Neural progenitor cell (in vitro differentiated cells): Measurements from ENCODE around the gene PRR12. TPM values are rescaled to one million over a fixed set of nuclear protein-coding genes. Genes with fewer than 3 reads are reported as not detected.

Source experiments
- DNase-seq: peaks from one replicate; pipeline ENCODE4 v3.0.0-alpha.2; 2016; ENCODE audit warnings: low spot score
- H2AFZ ChIP-seq: fragments of 200-600 bp; sonication (generic); replicated peaks from 2 replicates; pipeline ENCODE4 v1.6.1; 2016; ENCODE audit warnings: antibody characterized with exemption
- H3F3A ChIP-seq: fragments of 200-600 bp; sonication (generic); 2 replicates; pipeline ENCODE4 v1.6.1; 2016; ENCODE audit warnings: antibody characterized with exemption, low read depth
- H3K27ac ChIP-seq: fragments of 200-600 bp; sonication (generic); 2 replicates; pipeline ENCODE4 v1.5.1; 2016; ENCODE audit warnings: mild to moderate bottlenecking
- H3K27me3 ChIP-seq: fragments of 200-600 bp; sonication (generic); 2 replicates; pipeline ENCODE4 v1.6.1; 2016; ENCODE audit warnings: mild to moderate bottlenecking, moderate library complexity
- H3K36me3 ChIP-seq: fragments of 200-600 bp; sonication (generic); 2 replicates; pipeline ENCODE4 v1.5.1; 2016
- H3K4me1 ChIP-seq: fragments of 200-600 bp; sonication (generic); 2 replicates; pipeline ENCODE4 v1.6.1; 2016; ENCODE audit warnings: mixed run types
- H3K4me2 ChIP-seq: fragments of 200-600 bp; sonication (generic); 2 replicates; pipeline ENCODE4 v1.6.1; 2016
- H3K4me3 ChIP-seq: fragments of 200-600 bp; sonication (generic); 2 replicates; pipeline ENCODE4 v1.5.1; 2016
- H3K79me2 ChIP-seq: fragments of 200-600 bp; sonication (generic); 2 replicates; pipeline ENCODE4 v1.6.1; 2016; ENCODE audit warnings: low read depth
- H3K9ac ChIP-seq: fragments of 200-600 bp; sonication (generic); 2 replicates; pipeline ENCODE4 v1.6.1; 2016
- H3K9me3 ChIP-seq: fragments of 200-600 bp; sonication (generic); 2 replicates; pipeline ENCODE4 v1.5.1; 2016; ENCODE audit warnings: low read depth
- H4K20me1 ChIP-seq: fragments of 200-600 bp; sonication (generic); 2 replicates; pipeline ENCODE4 v1.6.1; 2016; ENCODE audit warnings: low read depth
- H3K27ac Mint-ChIP-seq: 3 replicates; pipeline ENCODE4 v1.8.0; 2021; ENCODE audit warnings: mixed read lengths
- H3K27me3 Mint-ChIP-seq: 2 replicates; pipeline ENCODE4 v1.8.0; 2022; ENCODE audit warnings: low read depth, mild to moderate bottlenecking, inconsistent platforms, moderate library complexity, mixed read lengths; ENCODE audit not compliant: insufficient read depth
- H3K36me3 Mint-ChIP-seq: 3 replicates; pipeline ENCODE4 v1.8.0; 2021; ENCODE audit warnings: mixed read lengths
- H3K4me1 Mint-ChIP-seq: 3 replicates; pipeline ENCODE4 v1.8.0; 2021; ENCODE audit warnings: mixed read lengths
- H3K4me3 Mint-ChIP-seq: 3 replicates; pipeline ENCODE4 v1.8.0; 2021; ENCODE audit warnings: mild to moderate bottlenecking, moderate library complexity, mixed read lengths
- H3K9me3 Mint-ChIP-seq: 3 replicates; pipeline ENCODE4 v1.8.0; 2020; ENCODE audit warnings: mixed read lengths
- CTCF ChIP-seq: fragments of 200-600 bp; sonication (generic); IDR thresholded peaks from 2 replicates; pipeline ENCODE4 v1.5.1; 2017; ENCODE audit warnings: antibody characterized with exemption, mild to moderate bottlenecking
- EZH2 ChIP-seq: fragments of 200-600 bp; sonication (generic); IDR thresholded peaks from 2 replicates; pipeline ENCODE4 v1.6.1; 2017; ENCODE audit warnings: antibody characterized with exemption, mild to moderate bottlenecking, moderate library complexity
- EZH2phosphoT487 ChIP-seq: fragments of 200-600 bp; sonication (generic); IDR thresholded peaks from 2 replicates; pipeline ENCODE4 v1.6.1; 2017; ENCODE audit warnings: antibody characterized with exemption
- total RNA-seq: library from RNA; depleted of rRNA; stranded (reverse); fragments of >200 nt; gene quantifications from 2 replicates; pipeline ENCODE4 v1.2.3, GENCODE V29; 2015; ENCODE audit warnings: low replicate concordance

The PRR12 gene
- total RNA-seq, 1 donor from 2014 or later: 3.2 TPM

GRCh38 chr19:49579947-49580263, 11.1 kb upstream of the PRR12 start:
- no peaks in the 10 kb centered on the region for H3K9me3 ChIP-seq
- no peak for DNase-seq
- H4K20me1 ChIP-seq: peaks cover 15% of the 10 kb centered on the region
- peaks cover 10% of the 10 kb centered on the region for H3K4me1 ChIP-seq
- peaks cover 10% of the 10 kb centered on the region for H3F3A ChIP-seq
- no peak overlapping the region for H2AFZ ChIP-seq
- H3K27ac Mint-ChIP-seq: peak overlapping the region; percentile 98
- H3K79me2 ChIP-seq: peaks cover 54% of the 10 kb centered on the region
- peak overlapping the region; percentile 86 for H3K4me2 ChIP-seq
- H3K27me3 ChIP-seq: no peaks in the 10 kb centered on the region
- peak overlapping the region; percentile 89 for H3K9ac ChIP-seq
- no peaks in the 10 kb centered on the region for H3K36me3 ChIP-seq
- peaks cover 5% of the 10 kb centered on the region for H3K27me3 Mint-ChIP-seq
- TF ChIP-seq EZH2phosphoT487: no peak
- TF ChIP-seq CTCF: no peak
- TF ChIP-seq EZH2: no peak
- H3K4me3 ChIP-seq: peak overlapping the region; percentile 80
- H3K36me3 Mint-ChIP-seq: peaks cover 3% of the 10 kb centered on the region
- no peaks in the 10 kb centered on the region for H3K9me3 Mint-ChIP-seq
- H3K4me1 Mint-ChIP-seq: peaks cover 24% of the 10 kb centered on the region
- H3K4me3 Mint-ChIP-seq: peak overlapping the region; percentile 99
- H3K27ac ChIP-seq: no peak overlapping the region

DNA sequence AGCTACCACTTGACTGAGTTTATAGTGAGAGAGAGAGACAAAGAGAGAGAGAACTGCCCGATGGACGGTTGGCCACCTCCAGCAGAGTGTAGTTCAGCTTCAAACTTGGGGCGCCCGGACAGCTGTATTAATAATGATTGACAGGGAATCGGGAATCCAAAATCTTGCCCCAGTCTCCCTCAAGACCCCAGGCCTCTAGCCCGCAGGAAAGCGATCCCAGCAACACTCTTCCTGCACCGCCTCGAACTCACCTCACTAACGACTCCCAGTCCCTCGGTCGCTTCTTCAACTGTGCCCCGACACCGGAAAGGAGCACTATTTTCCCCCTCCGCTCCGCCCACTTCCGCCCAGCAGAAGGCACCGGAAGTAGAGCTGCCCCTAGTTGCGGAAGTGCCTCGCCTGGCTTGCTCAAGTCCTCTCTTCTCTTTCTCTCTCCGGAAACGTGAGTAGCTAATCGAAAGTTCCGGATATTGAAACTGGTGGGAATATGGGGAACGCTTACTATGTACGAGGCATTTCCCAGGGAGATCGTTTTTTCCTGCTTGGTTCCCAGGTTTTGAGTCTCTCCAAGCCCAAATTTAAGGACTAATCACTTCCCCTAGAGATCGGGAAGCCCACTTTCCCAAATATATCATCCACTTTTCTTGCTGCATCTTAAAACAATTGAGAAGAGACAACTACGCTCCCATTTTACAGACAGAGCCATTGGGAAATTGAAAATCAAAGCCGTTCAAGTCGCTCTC, 10.5 kb upstream of the PRR12 start, which contains the start of gene NOSIP:
NOSIP (minus strand) TSS at position 293 of the 743 bp plus-strand sequence. CDS start 19,865 bp downstream, outside the sequence.
- Mint-ChIP-seq H3K36me3 (no peaks in the 10 kb centered on the region), H3K4me1 (peaks cover 29% of the 10 kb centered on the region), H3K27ac (peak within 1 kb of the TSS; percentile 98), H3K27me3 (peaks cover 5% of the 10 kb centered on the region), H3K9me3 (no peaks in the 10 kb centered on the region), H3K4me3 (peak within 1 kb of the TSS; percentile 99)
- no peaks in the 10 kb centered on the region for H3K27me3 ChIP-seq
- peak within 1 kb of the TSS; percentile 89 for H3K9ac ChIP-seq
- peaks cover 49% of the 10 kb centered on the region for H3K79me2 ChIP-seq
- no peaks in the 10 kb centered on the region for H3K36me3 ChIP-seq
- H3K9me3 ChIP-seq: no peaks in the 10 kb centered on the region
- H3K27ac ChIP-seq: no peak within 1 kb of the TSS
- H3F3A ChIP-seq: peaks cover 15% of the 10 kb centered on the region
- H3K4me1 ChIP-seq: peaks cover 15% of the 10 kb centered on the region
- peak within 1 kb of the TSS; percentile 86 for H3K4me2 ChIP-seq
- peak; percentile 98 for DNase-seq
- peaks cover 15% of the 10 kb centered on the region for H4K20me1 ChIP-seq
- H3K4me3 ChIP-seq: peak within 1 kb of the TSS; percentile 80
- peak within 1 kb of the TSS; percentile 97 for H2AFZ ChIP-seq
- TF ChIP-seq CTCF: no peak
- TF ChIP-seq EZH2phosphoT487: peak; percentile 15

DNA sequence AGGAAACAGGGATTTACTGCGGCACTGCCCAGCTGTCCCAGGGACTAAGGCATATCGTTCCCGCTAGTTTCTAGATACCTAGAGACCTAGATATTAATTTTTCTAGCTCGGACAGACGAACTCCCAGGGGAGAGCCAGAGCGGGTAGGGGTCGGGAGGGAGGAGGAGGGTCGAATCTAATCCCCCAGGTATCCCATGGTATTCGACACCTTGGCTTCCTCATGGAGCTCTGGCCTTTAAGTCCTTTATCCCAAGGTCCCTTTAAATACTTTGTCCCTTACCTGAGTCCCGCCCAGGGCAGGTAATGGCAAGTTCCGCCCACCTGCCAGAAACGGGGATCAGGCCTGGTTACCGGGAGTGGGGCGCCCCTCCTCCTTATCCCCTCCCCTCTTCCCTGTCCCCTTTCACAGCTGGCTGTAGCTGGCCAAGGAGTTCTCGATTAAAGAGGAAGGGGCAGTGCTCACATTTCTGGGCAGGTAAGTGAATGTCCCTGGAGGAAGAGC, 9.9 kb upstream of the PRR12 start, which contains the start of gene PRRG2:
PRRG2 (plus strand) TSS at position 310 of the 502 bp plus-strand sequence. CDS start 1,904 bp downstream, outside the sequence.
- Histone ChIP-seq H3K27ac (no peak within 1 kb of the TSS), H3K9me3 (no peaks in the 10 kb centered on the region), H2AFZ (peak within 1 kb of the TSS; percentile 97), H3K4me3 (peak within 1 kb of the TSS; percentile 80), H3K4me1 (peaks cover 18% of the 10 kb centered on the region), H3K9ac (peak within 1 kb of the TSS; percentile 89), H3K27me3 (no peaks in the 10 kb centered on the region), H3K4me2 (peak within 1 kb of the TSS; percentile 86), H4K20me1 (peaks cover 15% of the 10 kb centered on the region), H3K36me3 (no peaks in the 10 kb centered on the region), H3K79me2 (peaks cover 43% of the 10 kb centered on the region), H3F3A (peaks cover 19% of the 10 kb centered on the region)
- Mint-ChIP-seq H3K27me3 (peaks cover 5% of the 10 kb centered on the region), H3K36me3 (no peaks in the 10 kb centered on the region), H3K9me3 (no peaks in the 10 kb centered on the region), H3K4me3 (peak within 1 kb of the TSS; percentile 99), H3K4me1 (peaks cover 32% of the 10 kb centered on the region), H3K27ac (peak within 1 kb of the TSS; percentile 98)
- no peak for DNase-seq
- TF ChIP-seq EZH2phosphoT487 (no peak), CTCF (no peak)
